HG03521 (cell line): ENCODE measurements around the gene ATP8B4.
"Not testable (repeated sequence)": the region's sequence is repeated elsewhere in the genome, so short reads cannot be mapped to it uniquely, and the experiment has no call there.

Experiments used
- ATAC-seq: cut with Tn5 transposase; IDR thresholded peaks from one replicate; pipeline ENCODE4 v1.9.1; 2021; ENCODE audit warnings: mild to moderate bottlenecking, moderate library complexity; ENCODE audit not compliant: unreplicated experiment

Gene ATP8B4

GRCh38 chr15:50112488-50113186 is 6.4 kb downstream of the ATP8B4 start:
- ATAC-seq: no peak

- no peak for ATAC-seq
Measured at GRCh38 chr15:50110285-50110684, 8.7 kb downstream of the ATP8B4 start.

DNA sequence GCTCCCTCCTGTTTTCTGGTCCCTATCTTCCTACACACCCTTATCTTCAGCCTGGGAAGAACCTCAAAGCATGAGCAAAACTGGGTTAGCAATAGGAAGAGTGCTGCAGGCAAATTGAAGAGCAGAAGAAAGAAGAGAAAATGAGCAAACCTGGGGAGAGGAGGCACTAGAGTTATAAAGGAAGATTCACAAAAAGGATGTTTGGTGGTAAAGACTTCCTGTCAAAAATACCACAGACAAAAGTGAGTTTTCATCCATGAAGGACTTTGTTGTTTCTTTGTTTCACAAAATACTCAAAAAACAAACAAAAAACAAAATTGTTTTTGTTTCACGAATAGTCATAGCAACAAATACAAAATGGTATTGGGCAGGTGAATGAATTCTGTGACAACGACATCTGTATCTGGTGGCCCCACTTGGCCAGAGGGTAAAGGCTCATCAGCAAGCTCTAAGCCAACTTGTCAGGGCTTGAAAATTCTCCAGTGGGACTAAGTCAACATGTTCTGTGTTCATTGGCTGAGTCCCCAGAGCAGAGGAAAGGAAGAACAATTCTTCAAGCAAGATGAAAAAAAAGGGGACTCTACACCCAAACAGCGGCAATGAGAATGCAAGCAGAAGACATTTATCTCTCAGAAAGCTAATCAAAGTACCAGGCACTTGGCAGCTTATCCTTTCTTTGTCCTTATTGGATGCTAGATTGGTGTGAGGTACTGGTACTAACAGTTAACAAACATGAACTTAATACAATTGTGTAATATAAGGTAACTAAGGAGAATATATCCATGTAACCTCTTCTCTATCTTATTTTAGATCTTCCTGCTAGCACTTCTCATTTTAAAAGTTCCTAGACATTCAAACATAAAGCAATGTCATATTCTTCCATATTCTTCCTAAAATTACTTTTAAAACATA is 9.7 kb downstream of the ATP8B4 start:
- ATAC-seq: no peak

DNA sequence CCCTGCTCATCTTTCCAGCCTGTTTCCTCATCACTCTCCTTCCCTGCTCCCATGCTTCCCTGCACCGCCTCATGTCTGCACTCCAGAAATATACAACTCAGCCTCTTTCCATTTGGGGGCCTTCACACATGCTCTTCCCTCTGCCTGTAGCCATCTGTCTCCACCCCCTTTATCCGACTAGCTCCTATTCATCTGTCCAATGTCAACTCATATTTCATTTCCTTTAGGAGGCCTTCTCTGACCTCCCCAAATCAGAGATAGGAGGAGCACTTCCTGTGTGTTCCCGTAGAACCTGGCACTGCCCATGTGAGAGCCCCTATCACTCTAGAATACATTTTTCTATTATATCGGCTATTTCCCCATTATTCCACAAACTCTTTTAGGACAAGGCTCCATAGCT is 10.6 kb downstream of the ATP8B4 start:
- no peak for ATAC-seq

DNA sequence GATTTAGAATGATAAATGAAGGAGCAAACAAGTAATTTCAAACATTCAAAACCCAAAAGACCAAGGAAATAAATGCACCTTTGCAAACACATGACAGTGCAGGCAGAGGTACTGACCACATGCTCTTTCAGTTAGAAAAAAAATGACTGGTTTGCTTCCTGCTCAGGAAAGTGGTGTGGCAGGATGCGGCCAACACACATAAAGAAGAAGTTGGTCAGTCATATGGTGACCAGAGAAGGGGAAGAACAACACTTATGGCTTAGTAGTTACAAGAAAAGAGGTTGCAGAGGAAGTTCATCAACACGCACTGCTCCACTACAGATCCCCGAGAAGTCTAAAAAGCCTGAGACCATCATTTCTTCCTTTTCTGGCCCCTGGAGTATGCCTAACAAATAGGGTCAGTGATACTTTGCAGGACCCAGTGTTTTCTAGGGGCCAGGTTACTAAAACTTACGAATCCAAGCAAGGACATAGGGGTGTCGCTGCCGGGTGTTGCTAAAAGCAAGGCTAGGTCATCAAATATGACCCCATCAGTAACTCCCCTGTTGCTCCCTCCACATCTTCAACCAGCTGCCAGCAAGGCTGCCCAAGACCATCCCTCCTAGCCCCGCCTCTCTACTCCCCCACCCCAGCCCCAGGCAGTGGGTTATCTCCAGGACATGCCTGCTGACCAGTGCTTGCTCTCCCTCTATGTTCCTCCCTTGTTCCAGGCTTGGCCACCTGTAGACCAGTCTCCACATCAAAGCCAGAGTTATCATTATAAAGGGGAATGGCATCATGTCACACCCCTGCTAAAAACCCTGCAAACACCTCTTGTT is 11.2 kb downstream of the ATP8B4 start:
- ATAC-seq: peak; percentile 91

GRCh38 chr15:50107157-50107556 is 11.9 kb downstream of the ATP8B4 start:
- ATAC-seq: no peak

GRCh38 chr15:50106457-50106856 is 12.6 kb downstream of the ATP8B4 start:
- ATAC-seq: no peak

DNA sequence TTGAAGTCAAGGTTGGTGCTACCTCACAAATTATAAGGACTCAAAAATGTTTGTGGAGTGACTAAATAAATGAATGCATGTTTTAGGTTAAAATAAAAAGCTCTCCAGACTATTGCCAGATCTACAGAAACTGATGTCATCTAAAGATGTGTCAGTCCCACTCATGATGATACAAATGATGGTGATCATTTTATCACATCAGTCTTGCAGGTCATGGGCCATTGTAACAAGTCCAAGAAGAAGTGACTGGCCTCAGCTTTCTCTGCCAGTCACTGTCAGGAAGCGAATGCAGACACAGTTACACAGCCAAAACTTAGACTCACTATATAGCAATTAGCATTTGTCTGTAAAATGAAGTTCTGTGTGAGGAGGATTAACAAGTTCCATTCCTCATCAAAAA is 18.5 kb downstream of the ATP8B4 start:
- ATAC-seq: no peak

- ATAC-seq: no peak
Measured at GRCh38 chr15:50098545-50098944, 20.5 kb downstream of the ATP8B4 start.

DNA sequence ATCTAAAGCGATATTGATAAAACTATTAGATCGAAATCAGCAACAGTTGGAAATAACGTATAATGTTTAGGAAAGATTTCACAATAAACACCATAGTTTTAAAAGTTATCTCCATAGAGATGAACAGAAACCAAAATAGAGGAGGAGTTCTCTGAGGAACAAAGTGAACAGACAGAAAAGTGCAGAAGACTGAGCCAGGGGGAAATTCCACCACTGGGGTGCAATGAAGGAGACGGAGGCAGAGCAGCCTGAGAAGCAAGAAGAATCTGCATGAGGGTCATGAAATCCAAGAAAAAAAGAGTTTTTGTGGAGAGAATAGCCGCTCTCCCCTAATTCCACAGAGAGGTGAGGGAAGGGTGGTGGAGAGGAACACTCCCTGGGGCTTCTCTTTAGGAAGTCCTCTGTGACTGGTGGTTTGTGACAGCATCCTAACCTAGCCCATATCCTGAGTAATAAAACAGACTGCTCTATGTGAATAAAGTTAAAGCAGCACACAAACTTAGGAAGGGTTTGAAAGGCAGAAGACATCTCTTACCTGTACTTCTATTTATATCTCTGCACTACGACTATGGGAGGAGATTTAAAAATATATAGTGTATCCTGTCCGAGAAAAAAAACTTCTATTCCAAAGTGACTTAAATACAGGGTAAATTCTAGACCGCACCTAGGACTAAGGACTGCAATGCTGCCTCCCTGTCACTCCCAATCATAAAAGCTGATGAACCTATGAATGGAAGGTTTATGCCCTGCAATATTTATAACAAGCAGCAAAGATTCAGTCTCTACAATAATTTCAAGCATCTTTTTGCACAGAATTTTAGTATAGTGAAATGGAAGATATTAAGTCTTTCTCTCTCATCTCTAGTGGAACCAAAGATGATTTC is 22.9 kb downstream of the ATP8B4 start:
- no peak for ATAC-seq

- ATAC-seq: not testable (repeated sequence)
Measured at GRCh38 chr15:50089386-50089785, 29.6 kb downstream of the ATP8B4 start.

- no peak for ATAC-seq
Measured at GRCh38 chr15:50084932-50085331, 34.1 kb downstream of the ATP8B4 start.

GRCh38 chr15:50083424-50084025 is 35.5 kb downstream of the ATP8B4 start:
- ATAC-seq: no peak

- ATAC-seq: no peak
Measured at GRCh38 chr15:50082066-50082465, 37.0 kb downstream of the ATP8B4 start.

DNA sequence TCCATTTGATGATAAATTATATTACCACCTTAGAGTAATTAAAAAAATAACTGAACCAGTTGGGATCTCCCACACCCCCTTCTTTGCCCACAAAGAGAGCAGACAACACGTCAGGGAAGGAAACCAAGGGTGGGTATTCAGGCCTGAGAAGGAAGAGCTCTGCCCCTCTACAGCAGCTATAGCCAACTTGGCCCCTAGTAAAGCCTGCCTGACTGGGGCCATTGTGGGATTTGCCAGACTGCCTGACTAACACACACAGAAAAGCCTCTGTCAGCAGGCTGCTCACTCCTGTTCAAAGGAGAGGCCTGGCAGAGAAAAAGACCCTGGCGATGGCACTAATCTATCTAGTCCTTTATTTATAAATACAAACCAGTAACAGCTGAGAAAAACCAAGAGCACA is 41.4 kb downstream of the ATP8B4 start:
- no peak for ATAC-seq

- ATAC-seq: no peak
Measured at GRCh38 chr15:50077176-50077575, 41.9 kb downstream of the ATP8B4 start.

- no peak for ATAC-seq
Measured at GRCh38 chr15:50075319-50075718, 43.7 kb downstream of the ATP8B4 start.

- ATAC-seq: no peak
Measured at GRCh38 chr15:50071551-50072258, 47.3 kb downstream of the ATP8B4 start.

DNA sequence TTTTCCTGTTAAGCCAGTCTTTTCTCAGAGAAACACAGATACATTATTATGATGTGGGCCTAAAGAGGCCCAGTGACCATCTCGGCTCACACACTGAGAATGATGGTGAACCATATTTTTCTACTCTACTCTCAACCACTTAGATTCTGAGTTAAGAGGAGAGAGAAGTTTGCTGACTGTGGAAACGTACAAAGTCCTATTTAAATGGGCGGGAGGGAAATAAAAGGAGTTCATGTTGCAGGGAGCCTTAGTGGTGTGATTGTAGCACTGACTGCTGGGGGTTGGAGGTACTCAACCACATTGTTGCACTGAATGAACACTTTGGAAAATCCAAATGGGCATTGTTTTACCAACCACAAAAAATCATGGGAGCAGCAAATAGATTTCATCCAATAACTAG is 51.0 kb downstream of the ATP8B4 start:
- no peak for ATAC-seq
